Hematopoietic multipotent progenitor cell treated with erythropoietin and hydrocortisone succinate and interleukin-3 and kit ligand, for 8 days (in vitro differentiated cells): Measurements from ENCODE around the gene SLC4A1AP.
"Not testable (repeated sequence)": the region's sequence is repeated elsewhere in the genome, so short reads cannot be mapped to it uniquely, and the experiment has no call there.

ENCODE experiments used
- DNase-seq: peaks from one replicate; pipeline ENCODE4 v3.0.0-alpha.2; 2015

The SLC4A1AP gene, protein sequence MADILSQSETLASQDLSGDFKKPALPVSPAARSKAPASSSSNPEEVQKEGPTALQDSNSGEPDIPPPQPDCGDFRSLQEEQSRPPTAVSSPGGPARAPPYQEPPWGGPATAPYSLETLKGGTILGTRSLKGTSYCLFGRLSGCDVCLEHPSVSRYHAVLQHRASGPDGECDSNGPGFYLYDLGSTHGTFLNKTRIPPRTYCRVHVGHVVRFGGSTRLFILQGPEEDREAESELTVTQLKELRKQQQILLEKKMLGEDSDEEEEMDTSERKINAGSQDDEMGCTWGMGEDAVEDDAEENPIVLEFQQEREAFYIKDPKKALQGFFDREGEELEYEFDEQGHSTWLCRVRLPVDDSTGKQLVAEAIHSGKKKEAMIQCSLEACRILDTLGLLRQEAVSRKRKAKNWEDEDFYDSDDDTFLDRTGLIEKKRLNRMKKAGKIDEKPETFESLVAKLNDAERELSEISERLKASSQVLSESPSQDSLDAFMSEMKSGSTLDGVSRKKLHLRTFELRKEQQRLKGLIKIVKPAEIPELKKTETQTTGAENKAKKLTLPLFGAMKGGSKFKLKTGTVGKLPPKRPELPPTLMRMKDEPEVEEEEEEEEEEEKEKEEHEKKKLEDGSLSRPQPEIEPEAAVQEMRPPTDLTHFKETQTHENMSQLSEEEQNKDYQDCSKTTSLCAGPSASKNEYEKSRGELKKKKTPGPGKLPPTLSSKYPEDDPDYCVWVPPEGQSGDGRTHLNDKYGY

GRCh38 chr2:27663285-27664153, at the start of gene SLC4A1AP, which contains the start of gene SUPT7L:
Gene SLC4A1AP, plus strand, starts transcription at chr2:27663889. Its CDS starts 26 bp downstream, at chr2:27663915.
Gene SUPT7L, minus strand, starts transcription at chr2:27663614. Its CDS starts 1,422 bp downstream, at chr2:27662192.
- DNase-seq, result peak; percentile 90

GRCh38 chr2:27613985-27614384, 49.7 kb upstream of the SLC4A1AP start:
- no peak for DNase-seq

GRCh38 chr2:27615316-27615715, 48.4 kb upstream of the SLC4A1AP start:
- DNase-seq, result no peak

- no peak for DNase-seq
Observed at GRCh38 chr2:27621524-27621923, 42.2 kb upstream of the SLC4A1AP start.

- no peak for DNase-seq
Observed at GRCh38 chr2:27622921-27623384, 40.7 kb upstream of the SLC4A1AP start.

DNA sequence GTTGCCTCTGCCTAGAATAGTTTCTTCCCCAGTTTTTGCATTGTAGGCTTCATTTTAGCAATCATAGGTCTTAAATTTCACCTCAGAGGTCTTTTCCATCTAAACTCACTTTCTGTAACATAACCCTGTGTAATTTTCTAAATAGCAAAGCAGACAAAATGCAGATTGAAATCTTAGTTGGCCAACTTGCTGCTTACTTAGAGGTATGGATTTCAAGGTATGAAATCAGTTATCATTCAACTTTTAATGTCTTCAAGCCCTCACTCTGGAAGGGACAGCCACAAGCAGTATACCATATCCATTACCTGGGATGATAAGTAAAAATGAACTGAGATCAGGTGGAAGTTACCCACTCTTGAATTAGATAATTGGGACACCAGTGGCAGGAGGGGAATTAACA, 38.7 kb upstream of the SLC4A1AP start:
- no peak for DNase-seq

- not testable (repeated sequence) for DNase-seq
Observed at GRCh38 chr2:27626323-27626722, 37.4 kb upstream of the SLC4A1AP start.

GRCh38 chr2:27626921-27627320, 36.8 kb upstream of the SLC4A1AP start:
- not testable (repeated sequence) for DNase-seq

- peak; percentile 23 for DNase-seq
Observed at GRCh38 chr2:27627963-27628766, 35.5 kb upstream of the SLC4A1AP start.

DNA sequence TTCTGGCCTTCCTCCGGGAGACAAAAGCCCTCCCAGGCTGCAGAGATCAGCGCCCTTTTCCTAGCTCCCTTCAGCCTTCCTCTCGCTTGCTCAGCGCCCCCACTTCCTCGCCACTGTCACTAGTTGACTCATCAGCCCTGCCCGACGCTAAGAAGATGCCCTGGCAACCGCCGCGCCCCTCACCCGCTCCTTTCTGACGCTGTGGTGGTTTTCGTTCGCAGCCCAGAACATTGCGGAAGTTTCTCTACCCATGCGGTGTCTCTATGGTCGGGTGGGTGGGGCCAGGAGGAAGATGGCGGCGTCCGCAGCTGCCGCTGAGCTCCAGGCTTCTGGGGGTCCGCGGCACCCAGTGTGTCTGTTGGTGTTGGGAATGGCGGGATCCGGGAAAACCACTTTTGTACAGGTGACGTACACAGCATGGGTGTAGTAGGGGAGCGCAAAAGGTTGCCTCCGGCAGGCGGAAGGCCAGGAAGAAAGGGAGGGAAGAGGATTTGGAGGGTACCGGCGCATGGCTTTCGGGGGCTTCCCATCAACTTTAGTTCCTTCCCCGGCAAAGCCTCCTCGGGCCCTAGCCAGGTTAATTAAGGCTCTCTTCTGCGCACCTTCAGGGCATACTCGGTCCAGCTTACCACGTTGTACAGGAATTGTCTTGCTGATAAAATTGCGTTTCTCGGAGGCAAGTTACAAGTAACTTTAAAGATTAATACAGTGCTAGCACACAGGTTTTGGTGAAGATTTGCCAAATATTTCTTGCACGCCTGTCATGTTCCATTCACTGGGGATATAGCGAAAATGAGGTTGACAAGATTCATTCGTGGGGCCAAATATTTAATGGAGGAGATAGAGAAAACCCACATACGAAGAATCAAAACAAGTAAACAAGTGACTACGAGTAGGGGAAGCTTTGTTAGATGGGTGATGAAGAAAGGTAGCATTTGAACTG, 34.7 kb upstream of the SLC4A1AP start, which contains the start of the genes CCDC121 and GPN1:
TSS of gene CCDC121 (minus strand) at position 246 of the 943 bp plus-strand sequence. CDS start 1,213 bp downstream, outside the sequence.
TSS of gene GPN1 (plus strand) at position 284 of the 943 bp plus-strand sequence. CDS start at position 293, 9 bp downstream.
- DNase-seq, result peak; percentile 94

DNA sequence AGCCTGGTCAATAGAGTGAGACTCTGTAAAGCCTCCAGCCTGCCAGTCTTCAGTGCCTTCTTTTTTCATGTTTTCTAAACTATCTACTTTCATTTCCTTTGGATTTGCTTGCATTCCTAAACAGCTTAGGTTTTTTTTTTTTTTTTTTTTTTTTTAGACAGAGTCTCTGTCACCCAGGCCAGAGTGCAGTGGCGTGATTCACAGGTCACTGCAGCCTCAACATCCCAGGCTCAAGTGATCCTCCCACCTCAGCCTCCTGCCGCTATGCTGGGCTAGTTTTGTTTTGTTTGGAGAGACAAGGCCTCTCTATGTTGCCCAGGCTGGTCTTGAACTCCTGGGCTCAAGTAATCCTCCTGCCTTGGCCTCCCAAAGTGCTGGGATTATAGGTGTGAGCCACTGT, 33.4 kb upstream of the SLC4A1AP start:
- not testable (repeated sequence) for DNase-seq

- no peak for DNase-seq
Observed at GRCh38 chr2:27634291-27634690, 29.4 kb upstream of the SLC4A1AP start.

GRCh38 chr2:27636766-27637165, 26.9 kb upstream of the SLC4A1AP start:
- no peak for DNase-seq

DNA sequence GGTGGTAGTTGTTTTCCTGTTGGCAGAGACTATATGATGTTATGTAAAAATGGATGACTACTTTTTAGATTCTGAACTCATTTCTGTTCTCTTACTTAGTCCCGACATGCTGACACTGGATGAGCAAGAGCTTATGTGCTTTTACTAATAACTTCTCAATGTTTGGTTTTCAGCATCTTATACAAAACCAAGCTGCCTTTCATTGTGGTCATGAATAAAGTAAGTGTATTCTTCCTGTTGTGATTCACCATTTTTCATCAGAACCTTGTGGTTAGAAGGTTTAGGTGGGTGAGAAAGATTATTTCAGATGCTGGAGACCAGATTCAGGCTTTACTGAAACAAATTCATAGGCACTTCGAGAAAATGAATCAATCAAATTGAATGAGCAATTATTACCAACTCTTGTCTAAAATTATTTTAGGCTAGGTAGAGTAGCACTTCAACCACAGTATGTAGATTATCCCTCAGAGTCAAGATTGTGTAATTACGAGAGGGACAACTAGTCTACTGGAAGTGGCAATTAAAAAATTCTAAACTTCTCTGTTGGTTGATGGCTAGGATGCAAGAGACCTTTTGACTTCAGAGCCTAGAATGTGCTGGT, 25.6 kb upstream of the SLC4A1AP start:
- DNase-seq, result no peak

DNA sequence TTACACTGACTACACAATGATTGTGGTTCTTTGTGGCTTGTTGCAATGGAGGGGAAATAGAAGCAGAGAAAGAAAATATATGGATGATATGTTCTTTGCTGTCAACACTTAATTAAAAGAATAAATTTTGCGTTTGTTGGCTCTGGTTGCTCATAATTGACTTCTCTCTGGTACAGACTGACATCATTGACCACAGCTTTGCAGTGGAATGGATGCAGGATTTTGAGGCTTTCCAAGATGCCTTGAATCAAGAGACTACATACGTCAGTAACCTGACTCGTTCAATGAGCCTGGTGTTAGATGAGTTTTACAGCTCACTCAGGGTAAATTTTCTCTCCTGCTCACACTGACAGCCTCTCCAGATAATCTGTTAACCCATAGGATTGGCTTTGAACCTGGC, 25.0 kb upstream of the SLC4A1AP start:
- no peak for DNase-seq

DNA sequence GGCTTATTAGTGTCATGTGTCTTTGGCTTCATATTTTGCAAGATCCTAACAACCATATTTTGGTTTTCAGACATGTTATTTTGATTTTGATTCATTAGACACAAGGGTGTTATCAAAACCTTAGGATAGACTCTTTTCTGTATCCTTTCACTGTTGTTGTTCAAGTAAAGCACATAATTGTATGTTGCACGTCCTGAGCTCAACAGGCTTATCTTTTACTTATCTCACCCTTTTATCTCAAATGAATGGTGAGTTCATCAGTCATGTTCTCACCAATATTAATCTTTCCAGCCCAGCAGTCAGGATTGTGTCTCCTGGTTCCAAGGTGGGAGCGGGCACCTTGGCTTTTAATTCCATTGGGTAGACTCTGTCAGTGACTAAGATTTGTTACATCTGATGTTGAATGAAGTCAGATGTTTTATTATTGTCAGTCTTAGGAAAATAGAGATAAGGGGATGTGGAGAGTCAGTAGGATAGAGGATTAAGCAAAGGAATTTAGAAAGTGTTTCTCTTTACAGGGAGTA, 22.9 kb upstream of the SLC4A1AP start:
- no peak for DNase-seq

- DNase-seq, result no peak
Observed at GRCh38 chr2:27645197-27645596, 18.5 kb upstream of the SLC4A1AP start.

- no peak for DNase-seq
Observed at GRCh38 chr2:27647289-27647688, 16.4 kb upstream of the SLC4A1AP start.

GRCh38 chr2:27647737-27648136, 16.0 kb upstream of the SLC4A1AP start:
- no peak for DNase-seq

DNA sequence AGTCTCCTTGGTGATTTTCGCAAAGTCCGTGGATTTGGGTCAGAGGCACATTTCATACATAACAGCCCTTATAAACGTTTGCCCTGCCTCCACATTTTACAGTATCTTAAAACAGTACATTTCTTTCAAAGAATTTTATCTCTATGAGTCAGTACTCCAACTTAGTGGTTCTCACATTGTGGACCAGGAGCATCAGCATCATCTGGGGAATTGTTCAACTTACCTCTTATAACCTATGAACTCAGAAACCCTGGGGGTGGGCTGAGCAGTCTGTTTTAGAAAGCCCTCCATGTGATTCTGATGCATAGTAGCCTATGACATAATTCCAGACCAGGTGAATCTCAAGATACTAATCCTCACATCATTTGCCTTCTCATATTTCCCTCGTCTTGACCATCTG, 12.6 kb upstream of the SLC4A1AP start:
- no peak for DNase-seq
